Sigmoid colon (tissue), 4 donors: Measurements from ENCODE around the gene PHKB.

Source experiments
- POLR2A ChIP-seq, 2 donors: fragments of 450-650 bp; IDR thresholded peaks; one replicate each; pipeline ENCODE4 v1.6.1; 2016; ENCODE audit warnings: antibody characterized with exemption in 2 of 2, mild to moderate bottlenecking in 2 of 2, moderate library complexity in 2 of 2
- POLR2AphosphoS5 ChIP-seq, 4 donors: sonication (generic); formaldehyde crosslinking; IDR thresholded peaks; one replicate each; pipeline ENCODE4 v1.6.1; 2017; ENCODE audit warnings: antibody characterized with exemption in 4 of 4
- TF ChIP-seq, protein P1 (sequence below), 4 experiments: fragments of 450-650 bp in 3 of 4; fragments of 200-600 bp in 1 of 4; IDR thresholded peaks; one replicate each; pipeline ENCODE4 v1.5.1; 2016 to 2019; ENCODE audit warnings: antibody characterized with exemption in 4 of 4, mild to moderate bottlenecking in 3 of 4, moderate library complexity in 2 of 4

DNA sequence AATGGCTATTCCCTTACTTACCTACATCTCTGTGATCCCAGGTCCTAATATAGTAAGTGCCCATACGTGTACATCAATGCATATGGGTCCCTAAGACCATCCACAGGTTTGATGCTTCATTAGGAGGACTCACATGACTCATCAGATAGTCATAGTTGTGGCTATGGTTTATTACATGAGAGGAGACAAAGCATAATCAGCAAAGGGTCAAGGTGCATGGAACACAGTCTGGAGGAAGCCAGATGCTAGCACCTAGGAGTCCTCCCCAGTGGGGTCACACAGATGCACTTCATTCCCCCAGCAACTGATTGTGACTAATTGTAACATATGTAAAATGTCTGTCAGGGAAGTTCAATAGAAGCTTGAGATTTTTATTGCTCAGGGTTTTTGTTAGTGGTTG is 42.8 kb downstream of the PHKB start:
- TF ChIP-seq, protein P1, sequence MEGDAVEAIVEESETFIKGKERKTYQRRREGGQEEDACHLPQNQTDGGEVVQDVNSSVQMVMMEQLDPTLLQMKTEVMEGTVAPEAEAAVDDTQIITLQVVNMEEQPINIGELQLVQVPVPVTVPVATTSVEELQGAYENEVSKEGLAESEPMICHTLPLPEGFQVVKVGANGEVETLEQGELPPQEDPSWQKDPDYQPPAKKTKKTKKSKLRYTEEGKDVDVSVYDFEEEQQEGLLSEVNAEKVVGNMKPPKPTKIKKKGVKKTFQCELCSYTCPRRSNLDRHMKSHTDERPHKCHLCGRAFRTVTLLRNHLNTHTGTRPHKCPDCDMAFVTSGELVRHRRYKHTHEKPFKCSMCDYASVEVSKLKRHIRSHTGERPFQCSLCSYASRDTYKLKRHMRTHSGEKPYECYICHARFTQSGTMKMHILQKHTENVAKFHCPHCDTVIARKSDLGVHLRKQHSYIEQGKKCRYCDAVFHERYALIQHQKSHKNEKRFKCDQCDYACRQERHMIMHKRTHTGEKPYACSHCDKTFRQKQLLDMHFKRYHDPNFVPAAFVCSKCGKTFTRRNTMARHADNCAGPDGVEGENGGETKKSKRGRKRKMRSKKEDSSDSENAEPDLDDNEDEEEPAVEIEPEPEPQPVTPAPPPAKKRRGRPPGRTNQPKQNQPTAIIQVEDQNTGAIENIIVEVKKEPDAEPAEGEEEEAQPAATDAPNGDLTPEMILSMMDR (IDR thresholded peaks at IDR 0.05), result no peak
- no peak for TF ChIP-seq POLR2AphosphoS5 (IDR thresholded peaks at IDR 0.05)
- no peak for TF ChIP-seq POLR2A (IDR thresholded peaks at IDR 0.05)
